HEK293T (cell line): ENCODE measurements around the gene ARHGAP10.

Experiments
- FOXM1 ChIP-seq: fragments of 450-650 bp; IDR thresholded peaks from 2 replicates; pipeline ENCODE4 v1.6.1; 2017; ENCODE audit warnings: mild to moderate bottlenecking, borderline replicate concordance
- NFRKB ChIP-seq: fragments of 450-650 bp; IDR thresholded peaks from 2 replicates; pipeline ENCODE4 v1.6.1; 2016; ENCODE audit warnings: mild to moderate bottlenecking, moderate library complexity

GRCh38 chr4:148101790-148102189 is 369.9 kb downstream of the ARHGAP10 start:
- TF ChIP-seq NFRKB (no peak), FOXM1 (no peak)
